Measurements from ENCODE around the gene CERS6. TPM values are rescaled to one million over a fixed set of nuclear protein-coding genes. Genes with fewer than 3 reads are reported as not detected.
A peak's percentile ranks its signal among the peaks of the same experiment; 100 is the strongest.

CERS6 gene
- total RNA-seq, 4 donors from 2014 or later, result 17.6 to 31.1 (median 24.1) TPM

DNA sequence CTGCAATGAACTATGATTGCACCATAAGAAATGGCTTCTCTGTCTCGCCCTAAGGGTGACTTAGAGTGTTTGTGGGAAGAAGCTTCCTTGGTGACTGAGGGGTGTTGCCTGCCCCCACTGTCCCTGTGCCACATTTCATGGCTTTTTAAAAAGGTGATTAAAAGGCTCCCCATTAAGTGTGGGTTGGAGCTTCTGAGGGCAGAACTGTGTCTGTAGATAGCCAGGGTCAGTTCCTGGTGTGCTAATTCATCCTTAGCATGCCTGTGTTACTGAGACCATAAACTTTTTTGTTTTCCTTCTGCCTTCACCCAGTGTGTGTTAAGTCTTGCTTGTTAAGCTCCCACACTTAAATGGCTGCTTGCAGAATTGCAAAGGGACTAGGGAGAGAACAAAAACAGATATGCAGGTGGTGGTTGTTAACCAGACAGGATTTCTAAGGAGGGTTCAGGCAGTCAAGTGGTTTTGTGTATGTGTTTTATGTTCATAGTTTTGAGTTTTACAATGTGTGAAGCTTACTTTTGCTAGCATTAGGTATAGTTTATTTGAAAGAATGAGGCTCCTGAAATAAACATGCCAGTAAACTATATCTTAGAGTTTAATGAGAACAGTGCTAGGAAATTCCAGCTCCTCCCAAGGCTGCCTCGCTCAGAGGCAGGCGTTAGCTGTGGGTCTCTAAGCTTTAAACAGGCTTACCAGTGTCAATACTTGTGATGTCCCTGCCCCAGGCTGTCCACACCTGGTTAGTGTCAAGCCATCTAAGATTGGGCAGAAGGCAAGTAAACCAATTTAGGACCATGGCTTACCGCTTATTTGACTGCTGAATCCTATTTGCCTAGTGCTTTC is 14.5 kb downstream of the CERS6 start:
- Histone ChIP-seq H3K36me3 (no peaks in the 10 kb centered on the region), H3K27ac (no peak overlapping the region), H3K27me3 (no peaks in the 10 kb centered on the region), H3K4me1 (peaks cover 20 to 76% (median 48%) of the 10 kb centered on the region in 3 donors), H3K9me3 (no peaks in the 10 kb centered on the region), H3K4me3 (no peak overlapping the region)
- no peak for DNase-seq
- no peak for TF ChIP-seq POLR2A (IDR thresholded peaks at IDR 0.05)
- TF ChIP-seq, protein P1, sequence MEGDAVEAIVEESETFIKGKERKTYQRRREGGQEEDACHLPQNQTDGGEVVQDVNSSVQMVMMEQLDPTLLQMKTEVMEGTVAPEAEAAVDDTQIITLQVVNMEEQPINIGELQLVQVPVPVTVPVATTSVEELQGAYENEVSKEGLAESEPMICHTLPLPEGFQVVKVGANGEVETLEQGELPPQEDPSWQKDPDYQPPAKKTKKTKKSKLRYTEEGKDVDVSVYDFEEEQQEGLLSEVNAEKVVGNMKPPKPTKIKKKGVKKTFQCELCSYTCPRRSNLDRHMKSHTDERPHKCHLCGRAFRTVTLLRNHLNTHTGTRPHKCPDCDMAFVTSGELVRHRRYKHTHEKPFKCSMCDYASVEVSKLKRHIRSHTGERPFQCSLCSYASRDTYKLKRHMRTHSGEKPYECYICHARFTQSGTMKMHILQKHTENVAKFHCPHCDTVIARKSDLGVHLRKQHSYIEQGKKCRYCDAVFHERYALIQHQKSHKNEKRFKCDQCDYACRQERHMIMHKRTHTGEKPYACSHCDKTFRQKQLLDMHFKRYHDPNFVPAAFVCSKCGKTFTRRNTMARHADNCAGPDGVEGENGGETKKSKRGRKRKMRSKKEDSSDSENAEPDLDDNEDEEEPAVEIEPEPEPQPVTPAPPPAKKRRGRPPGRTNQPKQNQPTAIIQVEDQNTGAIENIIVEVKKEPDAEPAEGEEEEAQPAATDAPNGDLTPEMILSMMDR (IDR thresholded peaks at IDR 0.05), result no peak
- WGBS, 2 donors, result 65 to 89% methylated on average over 4 of the region's 4 CpGs
- intact Hi-C loops (cut with DNase I), result no loop called here

DNA sequence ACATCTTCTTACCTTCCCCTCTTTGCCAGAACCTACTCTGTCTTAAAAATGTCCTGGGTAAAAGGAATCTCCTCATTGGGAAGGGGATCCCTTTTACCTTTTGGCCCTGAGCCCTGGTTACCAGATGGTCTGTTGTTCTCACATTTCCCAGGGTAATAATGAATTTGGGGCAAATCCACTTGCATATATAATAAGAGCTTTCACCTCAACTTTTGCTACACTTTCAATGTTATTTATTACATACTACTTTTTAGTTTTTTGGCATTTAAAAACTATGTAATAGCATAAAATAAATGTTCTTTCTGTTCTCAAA is 15.0 kb downstream of the CERS6 start:
- TF ChIP-seq, protein P1 (IDR thresholded peaks at IDR 0.05), result no peak
- TF ChIP-seq POLR2A (IDR thresholded peaks at IDR 0.05), result no peak
- DNase-seq, result no peak
- no peaks in the 10 kb centered on the region for H3K9me3 ChIP-seq
- H3K36me3 ChIP-seq, result no peaks in the 10 kb centered on the region
- H3K4me1 ChIP-seq, result peaks cover 14 to 76% (median 45%) of the 10 kb centered on the region in 3 donors
- H3K27ac ChIP-seq, result no peak overlapping the region
- no peaks in the 10 kb centered on the region for H3K27me3 ChIP-seq
- H3K4me3 ChIP-seq, result no peak overlapping the region
- intact Hi-C loops (cut with DNase I), result no loop called here

DNA sequence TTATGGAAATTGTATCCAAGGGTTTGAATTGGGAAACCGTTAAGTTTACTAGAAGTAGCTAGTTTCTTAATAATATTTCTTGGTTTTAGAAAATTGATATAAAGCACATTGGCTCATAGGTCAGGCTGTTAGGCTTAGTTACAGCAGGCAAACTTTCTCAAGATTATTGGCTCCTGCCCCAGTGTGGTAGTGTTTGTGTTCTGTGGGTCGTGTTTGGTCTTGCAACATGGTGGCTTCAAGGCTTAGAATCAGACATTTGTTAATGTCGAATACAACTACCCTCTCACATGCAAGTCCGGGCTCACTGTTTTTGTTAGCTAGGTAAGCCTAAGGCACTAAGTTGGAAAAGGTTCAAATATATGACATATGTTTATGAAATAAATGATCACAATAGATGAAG is 19.6 kb downstream of the CERS6 start:
- H3K27ac ChIP-seq, result peak overlapping the region in 2 of 4 donors; percentile 0 to 1
- intact Hi-C loops (cut with DNase I), result no loop called here
- WGBS, 2 donors, result 25 to 42% methylated on average over 4 of the region's 4 CpGs
- H3K27me3 ChIP-seq, result no peaks in the 10 kb centered on the region
- H3K4me1 ChIP-seq, result peaks cover 0 to 61% (median 11%) of the 10 kb centered on the region in 3 donors
- TF ChIP-seq POLR2A (IDR thresholded peaks at IDR 0.05), result no peak
- TF ChIP-seq, protein P1 (IDR thresholded peaks at IDR 0.05), result no peak
- H3K9me3 ChIP-seq, result no peaks in the 10 kb centered on the region
- no peak overlapping the region for H3K4me3 ChIP-seq
- H3K36me3 ChIP-seq, result no peaks in the 10 kb centered on the region
- no peak for DNase-seq

DNA sequence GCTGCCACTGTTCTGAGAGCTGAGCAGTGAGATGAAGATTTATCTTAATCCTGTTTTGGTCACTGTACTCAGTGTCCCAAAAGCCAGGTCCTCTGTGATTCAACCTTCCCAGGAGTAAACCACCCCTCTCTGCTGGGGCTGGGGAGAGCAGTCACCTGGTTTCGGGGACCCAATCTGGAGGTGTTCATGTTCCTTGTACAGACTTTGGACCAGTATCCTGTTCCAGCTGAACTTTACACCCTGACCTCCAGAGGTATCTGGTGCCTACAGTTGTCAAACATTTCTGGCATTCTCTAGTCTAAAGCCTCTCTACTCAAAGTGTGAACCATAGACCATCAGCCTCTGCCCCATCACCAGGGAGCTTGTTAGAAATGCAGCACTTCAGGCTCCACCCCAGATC is 22.1 kb downstream of the CERS6 start:
- no peaks in the 10 kb centered on the region for H3K9me3 ChIP-seq
- intact Hi-C loops (cut with DNase I), result no loop called here
- TF ChIP-seq POLR2A (IDR thresholded peaks at IDR 0.05), result no peak
- TF ChIP-seq, protein P1 (IDR thresholded peaks at IDR 0.05), result no peak
- peaks cover 0 to 72% (median 7%) of the 10 kb centered on the region in 3 donors for H3K4me1 ChIP-seq
- no peaks in the 10 kb centered on the region for H3K27me3 ChIP-seq
- H3K27ac ChIP-seq, result no peak overlapping the region
- WGBS, 2 donors, result 100% methylated on average over 1 of the region's 1 CpG
- no peak overlapping the region for H3K4me3 ChIP-seq
- DNase-seq, result no peak
- H3K36me3 ChIP-seq, result no peaks in the 10 kb centered on the region

DNA sequence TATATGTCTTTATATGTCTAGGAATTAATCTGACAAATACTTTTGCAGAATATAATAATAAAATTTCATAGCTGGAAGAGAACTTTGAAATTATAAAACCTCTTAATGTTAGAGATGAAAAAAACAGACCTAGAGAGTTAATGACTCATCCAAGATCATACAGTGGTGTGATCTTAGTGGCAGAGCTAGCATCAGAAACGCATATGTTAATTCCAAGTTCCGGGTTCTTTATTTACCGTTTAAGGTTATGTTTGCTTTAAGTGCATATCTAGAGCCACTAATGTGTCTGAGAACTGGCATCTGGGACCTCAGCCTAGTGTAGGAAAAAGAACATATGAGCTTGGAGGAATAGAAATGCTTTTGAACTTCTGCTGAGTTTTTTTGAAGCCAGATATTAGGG is 24.3 kb downstream of the CERS6 start:
- intact Hi-C loops (cut with DNase I), result no loop called here
- H3K4me1 ChIP-seq, result peaks cover 0 to 62% (median under 1%) of the 10 kb centered on the region in 3 donors
- 44 to 56% methylated on average over 3 of the region's 3 CpGs for WGBS, 2 donors
- TF ChIP-seq, protein P1 (IDR thresholded peaks at IDR 0.05), result no peak
- TF ChIP-seq POLR2A (IDR thresholded peaks at IDR 0.05), result no peak
- H3K4me3 ChIP-seq, result no peak overlapping the region
- H3K9me3 ChIP-seq, result no peaks in the 10 kb centered on the region
- H3K36me3 ChIP-seq, result no peaks in the 10 kb centered on the region
- DNase-seq, result no peak
- H3K27me3 ChIP-seq, result no peaks in the 10 kb centered on the region
- H3K27ac ChIP-seq, result no peak overlapping the region

All from esophagus squamous epithelium (tissue), 5 donors.